Activated CD8-positive, alpha-beta memory T cell treated with anti-CD3 and anti-CD28 coated beads, Interleukin-2, amount 50 U/mL, for 24 hours (primary cell): Measurements from ENCODE around the gene NFAM1.

Experiments used
- DNase-seq: peaks from one replicate; pipeline ENCODE4 v3.0.0-alpha.2; 2020; ENCODE audit errors: extremely low read depth

The NFAM1 gene

GRCh38 chr22:42335839-42336378 is 96.3 kb downstream of the NFAM1 start:
- DNase-seq: no peak

- no peak for DNase-seq
Observed at GRCh38 chr22:42334875-42335512, 97.2 kb downstream of the NFAM1 start.

GRCh38 chr22:42333544-42333943 is 98.7 kb downstream of the NFAM1 start:
- no peak for DNase-seq

- DNase-seq: no peak
Observed at GRCh38 chr22:42332089-42332488, 100.1 kb downstream of the NFAM1 start.

DNA sequence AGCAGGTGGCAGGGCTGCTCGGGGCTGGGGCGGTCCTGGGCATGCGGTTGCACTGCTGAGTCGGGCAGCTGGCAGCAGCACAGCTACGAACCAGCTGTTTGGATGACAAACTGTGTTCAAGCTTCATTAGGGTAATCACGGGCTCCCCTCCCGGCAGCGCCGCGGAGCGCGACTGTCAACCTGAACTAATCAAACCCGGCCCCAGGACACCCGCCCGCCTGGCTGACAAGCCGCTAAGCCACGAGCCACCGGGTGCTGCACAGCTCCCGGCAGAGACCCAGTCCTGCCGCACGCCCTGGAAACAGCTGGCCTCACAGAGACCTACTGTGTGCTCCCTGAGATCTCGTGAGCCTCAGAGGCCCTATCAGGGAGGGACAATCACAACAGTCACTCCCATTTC is 101.2 kb downstream of the NFAM1 start:
- no peak for DNase-seq
